GM21619 (cell line): ENCODE data around the gene TRIM9.
"Not testable (repeated sequence)": the region's sequence is repeated elsewhere in the genome, so short reads cannot be mapped to it uniquely, and the experiment has no call there.

Experiments used
- ATAC-seq: cut with Tn5 transposase; IDR thresholded peaks from one replicate; pipeline ENCODE4 v1.9.1; 2021; ENCODE audit not compliant: unreplicated experiment

Gene TRIM9

DNA sequence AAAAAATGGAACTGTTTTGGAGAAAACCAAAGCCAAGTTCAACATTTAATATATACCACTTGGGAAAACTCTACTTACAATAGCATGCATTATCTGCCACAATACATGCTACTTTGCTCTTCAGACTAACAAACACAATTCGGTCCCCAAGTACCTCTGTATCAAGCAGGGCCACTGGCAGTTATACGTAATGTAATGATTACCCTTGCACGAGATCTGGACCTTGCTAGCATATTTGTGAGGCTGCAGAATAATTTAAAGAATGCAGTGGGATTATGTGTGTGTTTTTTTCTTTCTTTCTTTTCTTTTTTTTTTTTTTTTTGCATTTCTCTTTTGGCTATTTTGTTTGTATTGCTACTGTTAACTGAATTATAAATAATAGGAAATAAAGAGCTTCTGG is 127.8 kb downstream of the TRIM9 start:
- no peak for ATAC-seq

GRCh38 chr14:50964683-50965390 is 130.1 kb downstream of the TRIM9 start:
- no peak for ATAC-seq

DNA sequence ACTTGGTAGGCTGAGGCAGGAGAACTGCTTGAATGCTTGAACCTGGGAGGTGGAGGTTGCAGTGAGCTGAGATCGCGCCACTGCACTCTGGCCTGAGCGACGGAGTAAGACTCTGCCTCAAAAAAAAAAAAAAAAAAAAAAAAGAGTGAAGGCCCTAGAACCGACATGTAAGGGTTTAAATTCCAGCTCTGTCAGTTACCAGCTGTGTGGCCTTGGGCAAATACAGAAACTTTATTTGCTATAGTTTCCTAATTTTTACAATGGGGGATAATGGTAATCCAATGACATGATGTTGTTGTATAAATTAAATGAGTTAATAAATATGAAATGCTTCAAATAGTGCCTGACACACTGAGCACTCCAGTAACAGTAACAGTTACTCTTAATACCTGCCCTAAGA is 131.0 kb downstream of the TRIM9 start:
- ATAC-seq, result no peak

DNA sequence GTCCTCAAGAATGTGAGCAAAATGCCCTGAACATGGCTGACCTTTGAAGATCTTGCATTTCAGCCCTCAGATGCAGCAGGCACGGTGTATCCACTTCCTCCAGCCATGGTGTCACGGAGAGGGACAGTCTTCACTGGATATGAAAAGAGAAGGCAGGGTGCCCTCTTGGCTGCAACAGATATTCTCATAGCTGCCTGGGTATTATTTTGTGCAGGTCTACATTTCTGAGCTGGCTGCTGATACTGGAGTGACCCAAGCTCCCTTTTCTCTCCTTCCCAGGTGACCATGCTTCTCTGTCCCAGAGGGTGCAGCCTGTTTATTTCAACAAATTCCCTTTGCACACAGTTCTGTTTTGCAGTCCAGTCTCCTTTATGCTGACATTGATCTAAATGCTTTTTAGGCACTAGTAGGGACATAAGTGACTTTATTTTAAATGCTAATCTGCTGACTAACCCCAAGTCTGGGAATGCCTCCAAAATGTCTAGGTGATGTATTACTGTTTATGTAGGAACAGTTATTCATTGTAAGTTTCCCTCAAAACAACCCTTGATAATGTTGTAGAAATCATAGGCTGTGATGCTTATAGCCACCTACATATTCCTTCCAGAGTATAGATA is 133.2 kb downstream of the TRIM9 start:
- ATAC-seq, result no peak

GRCh38 chr14:50957296-50957695 is 137.6 kb downstream of the TRIM9 start:
- ATAC-seq, result no peak

DNA sequence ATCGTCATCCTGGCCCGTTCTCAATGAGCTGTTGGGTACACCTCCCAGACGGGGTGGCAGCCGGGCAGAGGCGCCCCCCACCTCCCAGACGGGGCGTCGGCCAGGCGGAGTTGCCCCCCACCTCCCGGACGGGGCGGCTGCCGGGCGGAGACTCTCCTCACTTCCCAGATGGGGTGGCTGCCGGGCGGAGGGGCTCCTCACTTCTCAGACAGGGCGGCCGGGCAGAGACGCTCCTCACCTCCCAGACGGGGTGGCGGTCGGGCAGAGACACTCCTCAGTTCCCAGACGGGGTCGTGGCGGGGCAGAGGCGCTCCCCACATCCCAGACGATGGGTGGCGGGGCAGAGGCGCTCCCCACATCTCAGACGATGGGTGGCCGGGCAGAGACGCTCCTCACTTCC is 138.5 kb downstream of the TRIM9 start:
- ATAC-seq, result not testable (repeated sequence)

- ATAC-seq, result no peak
These were observed 139.4 kb downstream of the TRIM9 start for GRCh38 chr14:50955373-50956043.

GRCh38 chr14:50954811-50955372 is 140.0 kb downstream of the TRIM9 start:
- no peak for ATAC-seq

GRCh38 chr14:50953502-50953901 is 141.4 kb downstream of the TRIM9 start:
- ATAC-seq, result no peak

- no peak for ATAC-seq
These were observed 143.9 kb downstream of the TRIM9 start for GRCh38 chr14:50951032-50951431.

GRCh38 chr14:50948205-50948604 is 146.7 kb downstream of the TRIM9 start:
- ATAC-seq, result no peak

DNA sequence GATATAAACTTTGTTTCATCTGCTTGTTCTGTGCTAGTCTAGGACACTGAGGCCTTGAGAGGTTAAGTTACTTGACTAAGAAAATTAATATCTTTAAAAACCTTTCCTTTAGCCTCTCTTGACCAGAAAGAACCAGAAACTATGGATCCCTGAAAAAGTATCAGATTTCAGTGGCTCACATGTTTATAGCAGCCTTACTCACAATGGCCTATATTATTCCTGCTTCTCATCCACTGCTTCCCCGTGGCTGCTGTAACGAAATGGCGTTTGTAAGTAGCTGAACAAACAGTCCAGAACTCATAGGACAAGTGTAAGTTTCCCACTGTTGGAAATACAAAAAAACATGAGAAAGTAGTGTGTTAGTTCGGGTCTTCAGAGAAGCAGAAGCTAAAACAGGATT is 147.5 kb downstream of the TRIM9 start:
- no peak for ATAC-seq

DNA sequence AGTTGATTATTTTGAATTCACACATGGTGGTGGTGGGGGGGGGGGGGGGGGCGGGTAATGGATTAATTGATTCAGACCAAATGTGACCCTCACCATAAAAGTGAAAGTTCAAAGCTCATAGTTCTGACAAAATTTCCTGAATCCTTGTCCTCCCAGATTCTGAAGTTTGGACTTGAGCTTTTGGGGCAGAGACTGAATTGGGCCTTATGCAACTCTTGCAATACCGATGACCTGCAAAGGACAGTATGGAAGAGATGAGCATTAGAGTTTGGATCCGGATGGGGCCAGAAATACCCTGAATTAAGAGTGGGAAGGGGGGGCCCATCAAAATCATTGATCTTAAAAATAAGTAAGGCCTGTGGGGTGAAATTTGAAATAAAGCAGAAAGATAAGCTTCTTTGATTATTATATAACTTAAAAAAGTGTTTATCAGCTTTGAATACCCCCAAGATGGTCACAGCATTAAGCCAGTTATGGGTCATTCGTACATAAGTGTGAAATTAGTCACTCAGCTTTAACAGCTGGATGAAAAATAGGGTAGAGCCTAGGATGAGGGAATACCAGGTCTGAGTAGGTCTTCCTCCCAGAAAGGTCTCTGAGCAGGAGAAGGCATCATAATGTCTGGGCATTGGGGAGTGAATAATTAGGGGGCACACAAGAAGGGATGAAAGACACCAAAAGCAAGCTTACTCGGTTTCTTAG is 148.5 kb downstream of the TRIM9 start:
- no peak for ATAC-seq

- peak; percentile 19 for ATAC-seq
These were observed 150.1 kb downstream of the TRIM9 start for GRCh38 chr14:50944647-50945413.

GRCh38 chr14:50943943-50944646 is 150.8 kb downstream of the TRIM9 start, which contains the start of gene PYGL:
TSS of gene PYGL (minus strand) at chr14:50944483. CDS start at chr14:50944403, 80 bp downstream.
- ATAC-seq, result peak; percentile 53

DNA sequence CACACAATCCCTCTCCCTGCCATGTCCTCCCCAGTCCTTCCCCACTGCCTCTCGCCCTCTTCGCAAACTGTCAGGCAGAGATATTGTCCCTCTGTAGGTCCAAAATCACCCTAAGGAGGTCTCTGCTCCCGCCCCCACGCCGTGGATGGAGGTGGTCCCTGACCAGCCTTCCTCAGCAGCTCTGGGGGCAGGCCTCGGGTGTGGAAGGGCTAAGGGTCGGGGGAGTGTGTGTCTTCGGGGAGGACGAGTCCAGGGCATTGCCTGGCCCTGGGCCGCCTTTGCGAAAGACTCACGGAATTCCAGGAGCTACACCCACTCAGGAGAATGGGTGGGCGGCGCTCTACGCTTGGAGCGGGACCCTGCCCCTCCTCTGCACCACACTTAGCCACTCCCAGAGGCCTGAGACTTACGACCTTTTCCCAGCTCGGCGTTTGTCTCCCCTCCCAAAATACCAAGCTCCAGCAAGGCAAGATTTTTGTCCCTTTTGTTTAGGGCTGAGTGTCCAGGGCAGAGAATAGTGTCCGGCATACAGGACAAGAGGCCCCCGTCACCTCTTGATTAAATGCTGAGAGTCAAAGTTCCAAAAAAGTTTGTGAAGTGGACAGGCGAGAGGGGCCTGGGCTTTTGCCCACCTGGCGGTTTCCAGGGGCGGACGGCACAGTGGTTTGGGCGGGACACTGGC is 151.5 kb downstream of the TRIM9 start:
- ATAC-seq, result no peak

- ATAC-seq, result not testable (repeated sequence)
These were observed 153.3 kb downstream of the TRIM9 start for GRCh38 chr14:50941638-50942037.

DNA sequence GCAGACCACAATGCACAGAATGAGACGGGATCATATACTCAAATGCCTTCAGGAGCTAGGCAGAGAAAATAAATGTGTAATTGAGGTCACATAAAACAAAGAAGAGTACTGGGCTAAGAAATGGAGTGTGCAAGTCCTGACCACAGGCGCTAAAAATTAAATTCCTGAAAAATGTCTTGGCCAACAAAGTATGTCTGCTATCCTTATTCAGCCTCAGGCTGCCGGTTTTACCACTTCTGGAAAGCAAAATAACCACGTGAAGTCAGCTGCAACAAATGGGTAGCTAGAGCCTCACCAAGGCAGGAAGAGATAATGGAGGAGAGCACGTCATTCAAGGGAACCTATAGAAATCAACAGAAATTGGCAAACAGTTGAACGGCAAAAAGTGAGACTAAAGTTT is 153.8 kb downstream of the TRIM9 start:
- ATAC-seq, result no peak

- no peak for ATAC-seq
These were observed 157.1 kb downstream of the TRIM9 start for GRCh38 chr14:50937800-50938199.
